Measurements from ENCODE around the gene WNK2.

GRCh38 chr9:93355827-93356226 lies 171.9 kb downstream of the WNK2 start:
- TF ChIP-seq EZH2 (IDR thresholded peaks at IDR 0.05; ENCODE audit: borderline replicate concordance, low read length) (no peak), CTCF (conservative IDR thresholded peaks at IDR 0.05 in 1 of 2, IDR thresholded peaks at IDR 0.05 in 1 of 2; ENCODE audit: extremely low read depth in 1 of 2, insufficient read depth in 1 of 2, low read depth in 1 of 2, low read length in 2 of 2) (no peak)

Measured in mammary epithelial cell (primary cell).